ENCODE measurements around the gene SLC34A2.

- TF ChIP-seq CTCF (conservative IDR thresholded peaks at IDR 0.05) = no peak
- TF ChIP-seq EZH2 (IDR thresholded peaks at IDR 0.05; ENCODE audit: low read depth) = no peak
These were observed 380 bp downstream of the SLC34A2 start for GRCh38 chr4:25656031-25656430.
